HL-60/S4 treated with phorbol 12-myristate 13-acetate at 8.2 ng/mL for 4 days and 3 days (cell line): ENCODE measurements around the gene ZNF451.

Experiments
- in situ Hi-C: fragments of 300-500 bp; cut with MboI; formaldehyde crosslinking; loops from 2 replicates; pipeline ENCODE4 v1.15.0; 2022; ENCODE audit warnings: low sequenced_read_pairs

Gene ZNF451

DNA sequence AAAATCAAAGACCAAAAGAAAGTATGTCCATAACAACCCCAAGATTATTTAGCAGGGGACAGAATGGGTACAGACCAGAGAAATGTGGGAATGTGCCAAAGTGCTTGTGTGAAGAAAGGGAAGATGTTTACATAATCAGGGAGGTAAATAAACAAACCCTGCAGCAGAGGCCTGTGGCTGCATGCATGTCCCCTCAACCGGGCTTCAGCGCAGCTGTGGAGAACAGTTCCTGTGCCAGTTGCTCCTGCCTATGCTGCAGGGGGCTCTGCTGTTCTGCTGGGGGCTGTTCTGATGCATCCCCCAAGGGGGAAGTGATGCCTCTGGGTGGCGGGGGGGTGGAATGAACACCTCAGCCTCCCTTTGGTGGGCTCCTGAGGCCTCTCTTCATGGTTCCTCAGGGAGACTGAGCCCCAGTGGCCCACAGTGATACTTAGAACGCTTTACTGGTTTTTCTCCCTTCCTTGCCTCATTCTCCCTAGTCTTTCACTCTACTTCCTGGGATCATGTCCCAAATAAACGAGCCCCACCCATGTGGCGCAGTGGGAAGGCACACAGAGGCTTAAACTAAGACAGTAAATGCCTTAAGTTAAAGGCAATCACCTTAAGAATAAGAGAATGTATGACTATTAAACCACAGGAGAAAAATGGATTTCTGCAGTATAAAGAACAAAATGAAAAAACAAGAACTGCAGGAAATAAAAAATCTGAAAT, 109.1 kb downstream of the ZNF451 start:
- in situ Hi-C loops, result no loop called here

DNA sequence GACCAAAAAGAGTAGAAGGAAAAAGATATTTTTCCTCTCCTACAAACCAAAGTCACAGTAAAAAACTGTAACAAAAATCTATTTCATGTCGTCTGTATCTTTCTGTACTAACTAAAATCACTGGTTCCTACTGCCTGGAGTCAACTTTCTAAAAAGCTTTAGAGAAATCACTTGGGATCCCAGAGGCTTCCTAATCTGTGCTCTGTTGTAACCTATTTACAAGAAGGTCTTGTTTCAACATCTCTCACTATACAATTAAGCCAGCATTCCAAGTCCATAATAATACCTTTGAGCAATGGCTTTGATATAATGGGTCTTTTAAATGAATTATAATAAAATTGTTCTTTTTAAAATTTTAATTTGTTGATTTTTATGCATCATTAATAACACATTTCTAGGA, 111.7 kb downstream of the ZNF451 start:
- in situ Hi-C loops, result no loop called here

DNA sequence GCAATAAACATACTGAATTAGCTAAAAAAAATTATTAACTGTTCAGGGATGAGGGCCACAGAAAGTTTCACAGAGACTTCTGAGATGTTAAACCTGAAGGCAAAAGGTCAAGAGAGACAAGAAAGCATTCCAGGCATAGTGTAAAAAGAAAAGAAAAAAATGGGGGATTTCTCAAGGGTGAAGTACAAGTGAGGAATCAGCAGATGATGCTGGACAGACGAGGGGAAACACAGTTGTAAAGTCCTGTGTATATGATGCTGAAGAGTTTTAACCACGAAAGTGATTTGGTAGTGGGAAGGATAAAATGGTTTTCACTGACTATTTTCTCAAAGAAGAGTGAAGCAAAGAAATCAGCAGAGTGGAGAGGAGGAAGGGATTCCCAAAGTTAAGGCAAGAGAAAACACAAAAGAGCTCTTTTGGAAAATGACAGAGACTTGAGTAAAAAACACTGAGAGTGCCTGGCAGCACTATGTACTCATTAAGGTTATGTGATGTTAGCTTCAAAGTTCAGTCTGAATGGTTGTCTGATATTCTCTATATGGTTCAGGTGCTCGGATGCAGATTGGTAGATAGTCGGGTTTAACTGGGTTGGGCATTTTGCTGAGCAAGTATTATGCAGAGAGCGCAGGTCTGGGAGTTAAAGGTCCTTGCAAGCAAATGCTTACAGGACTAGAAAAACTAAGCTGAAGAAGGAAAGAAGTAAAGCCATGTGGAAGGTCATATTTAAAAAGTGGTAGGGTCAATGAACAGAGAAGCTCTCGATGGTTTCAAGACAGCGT, 115.8 kb downstream of the ZNF451 start:
- in situ Hi-C loops, result no loop called here

DNA sequence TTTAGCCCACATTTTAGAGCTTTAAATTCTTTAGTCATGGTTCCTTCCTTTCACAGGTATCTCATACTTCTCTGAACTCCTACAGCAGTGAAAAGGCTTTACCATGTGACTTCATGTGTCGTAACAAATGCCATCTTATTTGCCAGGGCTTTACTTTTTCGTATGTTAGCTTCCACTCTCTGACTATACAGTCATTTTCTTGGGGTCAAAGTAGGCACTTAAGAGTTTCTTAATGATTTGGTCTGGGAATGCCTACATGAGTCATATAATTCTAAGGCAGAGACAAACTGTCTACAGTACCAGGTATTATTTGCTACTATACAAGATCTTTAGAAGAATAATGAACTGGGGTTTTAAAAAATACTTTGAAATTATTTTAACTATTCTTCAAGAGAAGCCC, 117.2 kb downstream of the ZNF451 start:
- in situ Hi-C loops, result no loop called here

DNA sequence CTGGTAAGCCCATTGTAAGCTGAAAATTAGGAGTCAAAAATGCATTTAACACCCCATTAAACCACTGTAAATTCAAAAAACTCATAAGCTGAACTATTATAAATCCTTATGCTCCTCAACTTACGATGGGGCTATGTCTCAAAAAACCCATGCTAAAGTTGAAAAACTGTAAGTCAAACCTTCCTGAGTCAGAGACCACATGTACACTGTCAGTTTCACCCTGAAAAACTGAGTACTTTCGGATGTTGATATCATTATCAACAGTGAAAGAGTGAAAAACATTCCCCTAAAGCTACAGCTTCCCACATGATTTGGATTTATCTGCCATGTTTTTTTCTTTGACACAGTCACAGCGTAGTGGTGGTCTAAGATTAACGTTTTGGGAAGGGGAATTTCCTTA, 117.9 kb downstream of the ZNF451 start:
- in situ Hi-C loops, result no loop called here

DNA sequence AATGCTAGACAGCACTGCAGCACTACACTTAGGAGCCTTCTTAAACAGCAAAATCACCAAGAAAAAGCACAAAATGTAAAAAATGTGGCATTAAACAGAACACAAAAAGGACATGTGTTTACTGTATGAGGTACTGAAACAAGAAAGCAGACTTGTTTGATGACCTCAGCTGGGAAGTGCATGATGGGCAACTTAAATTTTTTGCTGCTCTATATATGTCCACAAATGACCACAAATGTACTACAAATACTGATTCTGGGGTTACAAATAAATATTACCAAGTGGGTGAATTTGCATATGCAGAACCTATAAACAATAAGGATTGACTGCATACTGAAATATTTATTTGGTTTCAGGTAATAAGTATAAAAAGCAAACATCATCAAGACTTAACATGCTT, 119.0 kb downstream of the ZNF451 start:
- in situ Hi-C loops, result no loop called here

DNA sequence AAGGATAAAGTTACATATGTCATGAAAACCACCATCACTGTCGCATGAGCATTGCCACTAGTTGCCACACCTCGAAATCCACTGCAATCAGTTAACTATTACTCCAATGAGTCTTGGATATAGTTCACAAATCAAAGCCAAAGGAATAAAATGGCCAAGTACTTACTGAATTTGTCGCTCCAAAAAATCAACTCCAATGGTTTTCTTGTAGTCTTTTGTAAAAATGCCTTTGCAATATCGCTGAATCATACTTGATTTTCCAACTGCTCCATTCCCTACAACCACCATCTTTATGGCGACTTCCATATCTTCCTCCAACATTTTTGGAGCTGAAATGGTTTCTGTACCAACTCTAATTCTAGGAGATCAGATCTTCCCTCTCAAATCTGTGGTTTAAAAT, 120.1 kb downstream of the ZNF451 start:
- in situ Hi-C loops, result no loop called here

DNA sequence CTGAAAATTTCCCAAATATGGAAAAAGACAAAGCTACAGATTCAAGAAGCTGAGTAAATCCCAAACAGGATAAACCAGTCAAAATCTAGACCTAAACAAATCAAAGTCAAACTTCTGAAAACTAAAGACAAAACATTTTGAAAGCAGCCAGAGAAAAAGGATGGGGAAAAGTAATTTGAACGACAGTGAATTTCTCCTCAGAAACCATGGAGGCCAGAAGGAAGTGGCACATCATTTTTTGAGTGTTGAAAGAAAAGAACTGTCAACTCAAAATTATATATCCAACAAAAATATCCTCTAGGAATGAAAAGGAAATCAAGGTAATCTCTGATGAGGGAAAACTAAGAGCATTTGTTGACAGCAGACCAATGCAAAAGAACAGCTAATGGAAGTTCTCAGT, 125.3 kb downstream of the ZNF451 start:
- in situ Hi-C loops, result no loop called here

DNA sequence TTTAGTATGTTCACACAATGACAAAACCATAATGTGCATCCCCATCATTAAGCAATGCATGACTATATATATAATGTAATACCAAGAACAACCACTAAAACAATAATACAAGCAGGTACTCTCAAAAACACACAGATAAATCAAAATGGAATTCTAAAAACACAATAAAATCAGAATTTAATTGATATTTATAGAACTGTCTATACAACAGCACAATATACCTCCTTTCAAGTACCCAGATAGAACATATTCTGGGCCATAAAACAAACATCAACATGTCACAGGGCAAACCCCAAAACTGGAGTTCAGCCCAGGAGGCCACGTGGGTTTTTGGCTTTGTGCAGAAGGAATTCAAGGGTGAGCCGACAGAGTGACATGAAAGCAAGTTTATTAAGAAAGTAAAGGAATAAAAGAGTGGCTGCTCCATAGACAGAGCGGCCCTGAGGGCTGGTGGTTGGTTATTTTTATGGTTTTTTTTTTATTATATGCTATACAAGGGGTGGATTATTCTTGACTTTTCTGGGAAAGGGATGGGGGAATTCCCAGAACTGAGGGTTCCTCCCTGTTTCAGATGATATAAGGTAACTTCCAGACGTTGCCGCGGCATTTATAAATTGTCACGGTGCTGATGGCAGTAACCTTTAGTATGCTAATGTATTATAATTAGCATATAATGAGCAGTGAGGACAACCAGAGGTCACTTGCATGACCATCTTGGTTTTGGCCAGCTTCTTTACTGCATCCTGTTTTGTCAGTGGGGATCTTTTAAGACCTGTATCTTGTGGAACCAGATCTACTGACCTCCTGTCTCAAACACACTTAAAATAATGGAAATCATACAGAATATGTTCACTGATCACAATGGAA, 126.5 kb downstream of the ZNF451 start:
- in situ Hi-C loops, result no loop called here

DNA sequence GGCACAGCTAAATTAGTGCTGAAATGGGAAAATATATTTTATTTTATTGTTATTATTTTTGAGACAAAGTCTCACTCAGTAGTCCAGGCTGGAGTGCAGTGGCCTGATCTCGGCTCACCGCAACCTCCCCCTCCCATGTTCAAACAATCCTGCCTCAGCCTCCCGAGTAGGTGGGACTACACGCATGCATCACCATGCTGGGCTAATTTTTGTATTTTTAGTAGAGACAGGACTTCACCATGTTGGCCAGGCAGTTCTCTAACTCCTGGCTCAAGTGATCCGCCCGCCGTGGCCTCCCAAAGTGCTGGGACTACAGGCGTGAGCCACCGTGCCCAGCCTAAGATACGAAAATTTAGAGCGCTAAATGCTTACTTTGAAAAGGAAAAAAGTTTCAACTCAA, 127.3 kb downstream of the ZNF451 start:
- in situ Hi-C loops, result no loop called here
